ENCODE results near the gene NFKBIB. TPM values are rescaled to one million over a fixed set of nuclear protein-coding genes. Genes with fewer than 3 reads are reported as not detected.

NFKBIB gene
- polyA plus RNA-seq, 1 of the 3 experiments (the other 2 are of a cell fraction) = 31.8 TPM

DNA sequence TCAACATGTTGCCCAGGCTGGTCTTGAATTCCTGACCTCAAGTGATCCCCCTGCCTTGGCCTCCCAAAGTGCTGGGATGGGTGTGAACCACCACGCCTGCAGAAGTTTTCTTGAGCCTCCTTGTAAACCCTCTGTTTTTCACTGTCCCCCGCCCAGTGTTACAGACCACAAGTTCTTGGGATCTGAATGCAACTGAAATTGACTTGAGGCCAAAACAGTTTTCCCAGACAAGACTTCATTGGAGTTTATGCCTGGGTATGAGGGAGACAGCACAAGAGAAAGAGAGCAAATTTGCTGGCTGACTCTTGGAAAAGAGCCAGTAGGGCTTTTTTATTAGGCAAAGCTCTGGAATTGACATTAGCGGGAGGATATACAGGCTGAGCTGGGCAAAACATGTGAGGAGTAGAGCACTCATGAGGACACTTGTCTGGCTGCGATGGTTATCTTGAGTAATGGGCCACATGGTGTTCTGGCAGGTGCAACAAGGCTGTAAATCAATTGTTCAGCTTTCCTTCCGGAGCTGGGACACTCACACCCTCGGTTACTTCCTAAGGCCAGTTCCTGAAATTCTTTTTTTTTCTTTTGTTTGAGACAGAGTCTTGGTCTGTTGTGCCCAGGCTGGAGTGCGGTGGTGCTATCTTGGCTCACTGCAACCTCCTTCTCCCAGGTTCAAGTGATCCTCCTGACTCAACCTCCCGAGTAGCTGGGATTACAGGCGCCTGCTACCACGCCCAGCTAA, 37.3 kb upstream of the NFKBIB start:
- Histone ChIP-seq H3K36me3 (replicated peaks in 1 of 2; ENCODE audit: control insufficient read depth in 1 of 2, insufficient read depth in 2 of 2, low read length in 1 of 2) (no peaks in the 10 kb centered on the region), H3F3A (replicated peaks; ENCODE audit: insufficient read depth) (no peaks in the 10 kb centered on the region), H3K9ac (no peak overlapping the region), H4K20me1 (ENCODE audit: insufficient read depth) (no peaks in the 10 kb centered on the region), H3K27ac (ENCODE audit: low read depth in 2 of 2, low read length in 1 of 2) (peak overlapping the region in 1 of 2 experiments; percentile 81; a peak in 2 of 4 replicates), H3K9me3 (no peaks in the 10 kb centered on the region), H3K79me2 (ENCODE audit: insufficient read depth) (no peaks in the 10 kb centered on the region), H3K27me3 (ENCODE audit: insufficient read depth) (no peaks in the 10 kb centered on the region), H3K4me1 (ENCODE audit: control insufficient read depth in 1 of 2, insufficient read depth in 2 of 2, low read depth in 1 of 2, low read length in 1 of 2) (peaks cover 0 to 10% of the 10 kb centered on the region in 2 experiments; a peak in 1 of 4 replicates), H3K9me2 (no peaks in the 10 kb centered on the region), H3K4me3 (ENCODE audit: low read depth in 2 of 2, low read length in 1 of 2) (no peak overlapping the region), H2AFZ (ENCODE audit: low read depth) (no peak overlapping the region), H3K4me2 (no peak overlapping the region; the same call in 1 of the 2 replicates)
- peak; percentile 100 for TF ChIP-seq RCOR1 (IDR thresholded peaks at IDR 0.05; ENCODE audit: low read length)
- TF ChIP-seq EP300 (IDR thresholded peaks at IDR 0.05; ENCODE audit: borderline replicate concordance in 1 of 2, low read depth in 1 of 2, low read length in 1 of 2) = peak in 1 of 2 experiments; percentile 97; a peak in 2 of 4 replicates
- peak; percentile 53; the same call in 1 of the 2 replicates for TF ChIP-seq RFX5 (IDR thresholded peaks at IDR 0.05; ENCODE audit: low read length)
- no peak for TF ChIP-seq SIN3A (IDR thresholded peaks at IDR 0.05; ENCODE audit: borderline replicate concordance, low read depth, low read length)
- TF ChIP-seq RXRA (IDR thresholded peaks at IDR 0.05; ENCODE audit: borderline replicate concordance, low read depth) = no peak
- peak; percentile 99 for TF ChIP-seq GATA2 (CRISPR knock-in tag; IDR thresholded peaks at IDR 0.05)
- TF ChIP-seq CHD2 (IDR thresholded peaks at IDR 0.05; ENCODE audit: low read length, partially characterized antibody) = peak; percentile 91
- 0 out of 2 replicates have a peak, but pooled peaks have one; percentile 29 for TF ChIP-seq POLR2AphosphoS5 (IDR thresholded peaks at IDR 0.05; ENCODE audit: low read depth, low read length)
- TF ChIP-seq FOXJ3 (CRISPR knock-in tag; IDR thresholded peaks at IDR 0.05) = peak; percentile 97
- TF ChIP-seq MEF2A (IDR thresholded peaks at IDR 0.05; ENCODE audit: borderline replicate concordance, low read depth) = no peak
- TF ChIP-seq, protein P1, sequence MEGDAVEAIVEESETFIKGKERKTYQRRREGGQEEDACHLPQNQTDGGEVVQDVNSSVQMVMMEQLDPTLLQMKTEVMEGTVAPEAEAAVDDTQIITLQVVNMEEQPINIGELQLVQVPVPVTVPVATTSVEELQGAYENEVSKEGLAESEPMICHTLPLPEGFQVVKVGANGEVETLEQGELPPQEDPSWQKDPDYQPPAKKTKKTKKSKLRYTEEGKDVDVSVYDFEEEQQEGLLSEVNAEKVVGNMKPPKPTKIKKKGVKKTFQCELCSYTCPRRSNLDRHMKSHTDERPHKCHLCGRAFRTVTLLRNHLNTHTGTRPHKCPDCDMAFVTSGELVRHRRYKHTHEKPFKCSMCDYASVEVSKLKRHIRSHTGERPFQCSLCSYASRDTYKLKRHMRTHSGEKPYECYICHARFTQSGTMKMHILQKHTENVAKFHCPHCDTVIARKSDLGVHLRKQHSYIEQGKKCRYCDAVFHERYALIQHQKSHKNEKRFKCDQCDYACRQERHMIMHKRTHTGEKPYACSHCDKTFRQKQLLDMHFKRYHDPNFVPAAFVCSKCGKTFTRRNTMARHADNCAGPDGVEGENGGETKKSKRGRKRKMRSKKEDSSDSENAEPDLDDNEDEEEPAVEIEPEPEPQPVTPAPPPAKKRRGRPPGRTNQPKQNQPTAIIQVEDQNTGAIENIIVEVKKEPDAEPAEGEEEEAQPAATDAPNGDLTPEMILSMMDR (IDR thresholded peaks at IDR 0.05) = no peak
- TF ChIP-seq, protein P2, sequence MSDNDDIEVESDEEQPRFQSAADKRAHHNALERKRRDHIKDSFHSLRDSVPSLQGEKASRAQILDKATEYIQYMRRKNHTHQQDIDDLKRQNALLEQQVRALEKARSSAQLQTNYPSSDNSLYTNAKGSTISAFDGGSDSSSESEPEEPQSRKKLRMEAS (IDR thresholded peaks at IDR 0.05; ENCODE audit: low read depth) = 0 out of 2 replicates have a peak, but pooled peaks have one; percentile 32
- peak; percentile 70 for TF ChIP-seq TCF12 (IDR thresholded peaks at IDR 0.05)
- TF ChIP-seq MXI1 (IDR thresholded peaks at IDR 0.05; ENCODE audit: low read depth, low read length) = peak; percentile 97
- TF ChIP-seq, protein P3, sequence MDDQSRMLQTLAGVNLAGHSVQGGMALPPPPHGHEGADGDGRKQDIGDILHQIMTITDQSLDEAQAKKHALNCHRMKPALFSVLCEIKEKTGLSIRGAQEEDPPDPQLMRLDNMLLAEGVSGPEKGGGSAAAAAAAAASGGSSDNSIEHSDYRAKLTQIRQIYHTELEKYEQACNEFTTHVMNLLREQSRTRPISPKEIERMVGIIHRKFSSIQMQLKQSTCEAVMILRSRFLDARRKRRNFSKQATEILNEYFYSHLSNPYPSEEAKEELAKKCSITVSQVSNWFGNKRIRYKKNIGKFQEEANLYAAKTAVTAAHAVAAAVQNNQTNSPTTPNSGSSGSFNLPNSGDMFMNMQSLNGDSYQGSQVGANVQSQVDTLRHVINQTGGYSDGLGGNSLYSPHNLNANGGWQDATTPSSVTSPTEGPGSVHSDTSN (IDR thresholded peaks at IDR 0.05) = peak; percentile 80
- TF ChIP-seq TEAD4 (IDR thresholded peaks at IDR 0.05; ENCODE audit: borderline replicate concordance, insufficient read depth) = no peak
- peak; percentile 41 for TF ChIP-seq RAD21 (IDR thresholded peaks at IDR 0.05; ENCODE audit: low read length)
- peak; percentile 61 for TF ChIP-seq NFIC (IDR thresholded peaks at IDR 0.05; ENCODE audit: borderline replicate concordance)
- no peak for TF ChIP-seq JUND (IDR thresholded peaks at IDR 0.05)
- TF ChIP-seq, protein P4, sequence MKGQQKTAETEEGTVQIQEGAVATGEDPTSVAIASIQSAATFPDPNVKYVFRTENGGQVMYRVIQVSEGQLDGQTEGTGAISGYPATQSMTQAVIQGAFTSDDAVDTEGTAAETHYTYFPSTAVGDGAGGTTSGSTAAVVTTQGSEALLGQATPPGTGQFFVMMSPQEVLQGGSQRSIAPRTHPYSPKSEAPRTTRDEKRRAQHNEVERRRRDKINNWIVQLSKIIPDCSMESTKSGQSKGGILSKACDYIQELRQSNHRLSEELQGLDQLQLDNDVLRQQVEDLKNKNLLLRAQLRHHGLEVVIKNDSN (IDR thresholded peaks at IDR 0.05; ENCODE audit: borderline replicate concordance, low read depth) = peak; percentile 38; the same call in 1 of the 2 replicates
- DNase-seq = peak; percentile 81
- POLR2A ChIA-PET = interaction anchor here (0.6 to 2.2 kb wide), 6 partner anchors 11 to 135 kb away, joined by 3 to 10 read pairs (median 6); partner anchors contain the start of genes ECH1, NFKBIB, RINL and SIRT2
- WGBS (ENCODE audit: low lambda C conversion rate) = 49% methylated on average over 10 of the region's 10 CpGs
- CTCF ChIA-PET = interaction anchor here (0.9 to 2.5 kb wide), 4 partner anchors 14 to 459 kb away, joined by 3 to 8 read pairs (median 4); partner anchors contain the start of gene FAM98C
